GM19099 (cell line): ENCODE data around the gene LMO7.

Experiments
- POLR2A ChIP-seq: IDR thresholded peaks from 3 replicates; pipeline ENCODE4 v1.6.1; 2011; ENCODE audit warnings: low read depth; ENCODE audit not compliant: insufficient read length; ENCODE audit errors: extremely low read depth

Gene LMO7

GRCh38 chr13:75635828-75636435 lies at the start of gene LMO7:
TSS of gene LMO7 (plus strand) at chr13:75636330. CDS start at chr13:75636658, 328 bp downstream.
- no peak for TF ChIP-seq POLR2A

GRCh38 chr13:75587679-75588078 lies 48.5 kb upstream of the LMO7 start:
- no peak for TF ChIP-seq POLR2A

- no peak for TF ChIP-seq POLR2A
These were observed 39.4 kb upstream of the LMO7 start for GRCh38 chr13:75596657-75597182.

- TF ChIP-seq POLR2A = no peak
These were observed 35.8 kb upstream of the LMO7 start for GRCh38 chr13:75600371-75600770.

- TF ChIP-seq POLR2A = no peak
These were observed 33.1 kb upstream of the LMO7 start for GRCh38 chr13:75603038-75603437.

GRCh38 chr13:75607447-75607846 lies 28.7 kb upstream of the LMO7 start:
- no peak for TF ChIP-seq POLR2A

GRCh38 chr13:75610466-75610865 lies 25.7 kb upstream of the LMO7 start:
- TF ChIP-seq POLR2A = no peak

GRCh38 chr13:75612354-75612753 lies 23.8 kb upstream of the LMO7 start:
- TF ChIP-seq POLR2A = no peak

GRCh38 chr13:75617230-75617629 lies 18.9 kb upstream of the LMO7 start:
- TF ChIP-seq POLR2A = no peak

GRCh38 chr13:75618308-75618707 lies 17.8 kb upstream of the LMO7 start:
- TF ChIP-seq POLR2A = no peak

GRCh38 chr13:75620020-75620419 lies 16.1 kb upstream of the LMO7 start:
- TF ChIP-seq POLR2A = no peak

- TF ChIP-seq POLR2A = no peak
These were observed 15.0 kb upstream of the LMO7 start for GRCh38 chr13:75621147-75621546.

- TF ChIP-seq POLR2A = no peak
These were observed 7.3 kb upstream of the LMO7 start for GRCh38 chr13:75628801-75629200.

GRCh38 chr13:75633285-75633684 lies 2.8 kb upstream of the LMO7 start:
- no peak for TF ChIP-seq POLR2A

GRCh38 chr13:75635101-75635827 lies 866 bp upstream of the LMO7 start:
- TF ChIP-seq POLR2A = no peak
